ENCODE results near the gene SGMS1. TPM values are rescaled to one million over a fixed set of nuclear protein-coding genes. Genes with fewer than 3 reads are reported as not detected.

The SGMS1 gene
- total RNA-seq, 1 experiment from 2014 or later = 20.4 TPM

DNA sequence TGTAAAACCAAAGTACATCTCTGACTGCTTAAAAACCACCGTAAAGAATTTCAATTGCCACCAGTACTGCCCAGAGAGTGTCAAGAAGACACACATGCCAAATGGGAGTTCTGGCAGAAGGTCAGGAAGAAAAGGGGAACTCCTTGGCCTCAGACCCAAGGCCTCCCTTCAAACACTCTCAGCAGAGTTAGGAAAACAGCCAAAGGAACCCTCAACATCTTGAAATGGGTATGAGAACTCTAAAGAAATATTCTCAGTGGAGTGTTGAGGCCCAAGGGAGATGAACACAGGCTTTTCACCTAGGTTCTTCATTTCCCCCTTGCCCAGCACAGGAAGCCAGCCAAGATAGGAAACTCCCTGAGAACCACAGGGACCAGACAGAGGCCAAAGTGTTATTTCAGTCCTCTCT lies 276.4 kb downstream of the SGMS1 start:
- H3K23me2 ChIP-seq (ENCODE audit: insufficient read length, low read depth, low read length, poor library complexity, severe bottlenecking) = no peaks in the 10 kb centered on the region
- no peak overlapping the region for H4K5ac ChIP-seq (ENCODE audit: insufficient read length, low read depth, low read length)
- H3K14ac ChIP-seq (ENCODE audit: insufficient read depth, low read length) = no peak overlapping the region
- no peak overlapping the region for H2BK5ac ChIP-seq (ENCODE audit: insufficient read length, low read length)
- no peak overlapping the region for H3K27ac ChIP-seq (ENCODE audit: insufficient read length, low read depth, low read length)
- no peak overlapping the region for H2BK20ac ChIP-seq (ENCODE audit: low read depth, low read length, poor library complexity, severe bottlenecking)
- no peak overlapping the region for H4K8ac ChIP-seq (replicated peaks; ENCODE audit: insufficient read length, low read depth, low read length)
- H3K36me3 Mint-ChIP-seq (ENCODE audit: insufficient read depth in 1 of 3, low read depth in 3 of 3) = peaks cover 22 to 40% (median 29%) of the 10 kb centered on the region in 3 experiments
- no peak overlapping the region for H3K4me3 Mint-ChIP-seq
- H3K23ac ChIP-seq (ENCODE audit: insufficient read length, low read depth, low read length) = no peak overlapping the region
- H2BK15ac ChIP-seq (ENCODE audit: low read depth, low read length) = no peak overlapping the region
- H3K4me2 ChIP-seq (ENCODE audit: insufficient read depth, insufficient read length, low read length) = no peak overlapping the region
- TF ChIP-seq, protein P1, sequence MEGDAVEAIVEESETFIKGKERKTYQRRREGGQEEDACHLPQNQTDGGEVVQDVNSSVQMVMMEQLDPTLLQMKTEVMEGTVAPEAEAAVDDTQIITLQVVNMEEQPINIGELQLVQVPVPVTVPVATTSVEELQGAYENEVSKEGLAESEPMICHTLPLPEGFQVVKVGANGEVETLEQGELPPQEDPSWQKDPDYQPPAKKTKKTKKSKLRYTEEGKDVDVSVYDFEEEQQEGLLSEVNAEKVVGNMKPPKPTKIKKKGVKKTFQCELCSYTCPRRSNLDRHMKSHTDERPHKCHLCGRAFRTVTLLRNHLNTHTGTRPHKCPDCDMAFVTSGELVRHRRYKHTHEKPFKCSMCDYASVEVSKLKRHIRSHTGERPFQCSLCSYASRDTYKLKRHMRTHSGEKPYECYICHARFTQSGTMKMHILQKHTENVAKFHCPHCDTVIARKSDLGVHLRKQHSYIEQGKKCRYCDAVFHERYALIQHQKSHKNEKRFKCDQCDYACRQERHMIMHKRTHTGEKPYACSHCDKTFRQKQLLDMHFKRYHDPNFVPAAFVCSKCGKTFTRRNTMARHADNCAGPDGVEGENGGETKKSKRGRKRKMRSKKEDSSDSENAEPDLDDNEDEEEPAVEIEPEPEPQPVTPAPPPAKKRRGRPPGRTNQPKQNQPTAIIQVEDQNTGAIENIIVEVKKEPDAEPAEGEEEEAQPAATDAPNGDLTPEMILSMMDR (conservative IDR thresholded peaks at IDR 0.05) = no peak
- no peak overlapping the region for H3K18ac ChIP-seq (ENCODE audit: insufficient read length, low read depth, low read length)
- no peak overlapping the region for H3K9ac ChIP-seq (ENCODE audit: extremely low read depth, insufficient read length, low read length)
- no peak overlapping the region for H2AFZ ChIP-seq (ENCODE audit: low read length)
- H4K91ac ChIP-seq (ENCODE audit: insufficient read length, low read depth, low read length) = no peak overlapping the region
- no peak overlapping the region for H3K56ac ChIP-seq (ENCODE audit: insufficient read length, low read depth, low read length)
- peaks cover 17 to 19% of the 10 kb centered on the region in 2 experiments for H3K9me3 Mint-ChIP-seq
- no peak overlapping the region for H2BK12ac ChIP-seq (ENCODE audit: insufficient read length, low read depth, low read length)
- H3K27ac Mint-ChIP-seq = no peak overlapping the region
- H3K79me1 ChIP-seq (ENCODE audit: insufficient read depth, low read depth, low read length, poor library complexity, severe bottlenecking) = no peaks in the 10 kb centered on the region
- H2AK5ac ChIP-seq (ENCODE audit: insufficient read length, low read length) = no peak overlapping the region
- no peak overlapping the region for H3K4ac ChIP-seq (ENCODE audit: low read depth, low read length)
- H3K27me3 Mint-ChIP-seq (ENCODE audit: low read depth) = no peaks in the 10 kb centered on the region
- no peaks in the 10 kb centered on the region for H3K27me3 ChIP-seq (ENCODE audit: insufficient read depth, low read length)
- DNase-seq = no peak
- H3K9me3 ChIP-seq (ENCODE audit: control insufficient read depth, low read depth, low read length) = peaks cover 5% of the 10 kb centered on the region
- H2BK120ac ChIP-seq (ENCODE audit: low read depth, low read length, poor library complexity, severe bottlenecking) = no peak overlapping the region
- no peaks in the 10 kb centered on the region for H3K4me1 ChIP-seq (ENCODE audit: insufficient read depth, low read length)
- H3K4me1 Mint-ChIP-seq = no peaks in the 10 kb centered on the region
- no peak overlapping the region for H3T11ph ChIP-seq (ENCODE audit: low read length)
- no peaks in the 10 kb centered on the region for H4K20me1 ChIP-seq (ENCODE audit: control insufficient read depth, insufficient read depth, insufficient read length)
- WGBS (ENCODE audit: extremely low coverage, insufficient read length, low lambda C conversion rate) = no CpG with 5 or more reads among the region's 1 CpG
- no peaks in the 10 kb centered on the region for H3K79me2 ChIP-seq (ENCODE audit: insufficient read depth, low read length)
